Astrocyte (in vitro differentiated cells and primary cell): ENCODE results near the gene C20orf96. TPM values are rescaled to one million over a fixed set of nuclear protein-coding genes. Genes with fewer than 3 reads are reported as not detected.

Experiments
- DNase-seq: peaks from one replicate; pipeline ENCODE4 v3.0.0-alpha.2; 2010; ENCODE audit warnings: low read depth
- FAIRE-seq: peaks from 2 replicates; lab custom pipeline; 2011; peaks lifted over from hg19 to GRCh38; lab: Jason Lieb, UNC
- H2AFZ ChIP-seq: 2 replicates; pipeline ENCODE4 v1.6.0; 2012; ENCODE audit warnings: low read depth, low read length, inconsistent platforms
- H3K27ac ChIP-seq: 2 replicates; pipeline ENCODE4 v1.5.1; 2011; ENCODE audit warnings: low read depth, low read length, inconsistent platforms
- H3K27me3 ChIP-seq: 2 replicates; pipeline ENCODE4 v1.6.0; 2011; ENCODE audit warnings: low read length, inconsistent platforms; ENCODE audit not compliant: insufficient read depth
- H3K36me3 ChIP-seq: 2 replicates; pipeline ENCODE4 v1.5.1; 2011; ENCODE audit warnings: low read length, inconsistent platforms; ENCODE audit not compliant: insufficient read depth
- H3K4me1 ChIP-seq: 2 replicates; pipeline ENCODE4 v1.5.1; 2011; ENCODE audit warnings: low read length, inconsistent platforms; ENCODE audit not compliant: insufficient read depth
- H3K4me2 ChIP-seq: 2 replicates; pipeline ENCODE4 v1.6.0; 2012; ENCODE audit warnings: low read length, inconsistent platforms
- H3K4me3 ChIP-seq: 2 replicates; pipeline ENCODE4 v1.5.1; 2011; ENCODE audit warnings: low read depth, mild to moderate bottlenecking, low read length, inconsistent platforms; ENCODE audit not compliant: insufficient read depth
- H3K79me2 ChIP-seq: 2 replicates; pipeline ENCODE4 v1.6.0; 2012; ENCODE audit warnings: mild to moderate bottlenecking, low read length, inconsistent platforms; ENCODE audit not compliant: insufficient read depth
- H3K9ac ChIP-seq: 2 replicates; pipeline ENCODE4 v1.6.0; 2012; ENCODE audit warnings: mild to moderate bottlenecking, low read length, inconsistent platforms
- H3K9me3 ChIP-seq: 2 replicates; pipeline ENCODE4 v1.5.1; 2012; ENCODE audit warnings: low read depth, mild to moderate bottlenecking, low read length, inconsistent platforms; ENCODE audit not compliant: insufficient read depth
- H4K20me1 ChIP-seq: 2 replicates; pipeline ENCODE4 v1.6.0; 2012; ENCODE audit warnings: low read length, inconsistent platforms; ENCODE audit not compliant: insufficient read depth
- H3K27ac Mint-ChIP-seq: one replicate; pipeline ENCODE4 v1.8.0; 2021; ENCODE audit warnings: mild to moderate bottlenecking, mixed read lengths; ENCODE audit not compliant: unreplicated experiment
- H3K27me3 Mint-ChIP-seq: one replicate; pipeline ENCODE4 v1.8.0; 2021; ENCODE audit warnings: low read depth, mixed read lengths; ENCODE audit not compliant: unreplicated experiment
- H3K36me3 Mint-ChIP-seq: one replicate; pipeline ENCODE4 v1.8.0; 2021; ENCODE audit warnings: low read depth, mixed read lengths; ENCODE audit not compliant: unreplicated experiment
- H3K4me1 Mint-ChIP-seq: one replicate; pipeline ENCODE4 v1.8.0; 2021; ENCODE audit warnings: low read depth, mixed read lengths; ENCODE audit not compliant: unreplicated experiment
- H3K4me3 Mint-ChIP-seq: one replicate; pipeline ENCODE4 v1.8.0; 2021; ENCODE audit warnings: mild to moderate bottlenecking, moderate library complexity, mixed read lengths; ENCODE audit not compliant: unreplicated experiment
- H3K9me3 Mint-ChIP-seq: one replicate; pipeline ENCODE4 v1.8.0; 2021; ENCODE audit warnings: mild to moderate bottlenecking, mixed read lengths; ENCODE audit not compliant: unreplicated experiment
- EZH2 ChIP-seq: IDR thresholded peaks from 2 replicates; pipeline ENCODE4 v1.6.1; 2012; ENCODE audit warnings: mild to moderate bottlenecking, low read length, inconsistent platforms; ENCODE audit not compliant: insufficient read depth
- total RNA-seq: library from RNA; stranded (reverse); gene quantifications from 2 replicates; pipeline ENCODE4 v1.2.1, GENCODE V29; 2021
- TF ChIP-seq, protein P1 (sequence below): IDR thresholded peaks from 2 replicates; pipeline ENCODE4 v1.5.1; 2011; ENCODE audit warnings: low read depth, mild to moderate bottlenecking, inconsistent platforms, low read length, moderate library complexity; ENCODE audit not compliant: insufficient read depth

C20orf96 gene
- total RNA-seq, 1 donor from 2014 or later, result 10.7 TPM

- Mint-ChIP-seq H3K36me3 (peaks cover 6% of the 10 kb centered on the region), H3K4me1 (peaks cover 27% of the 10 kb centered on the region), H3K27ac (peak overlapping the region; percentile 41), H3K27me3 (peaks cover under 1% of the 10 kb centered on the region), H3K4me3 (peak overlapping the region; percentile 83), H3K9me3 (no peaks in the 10 kb centered on the region)
- no peak overlapping the region for H2AFZ ChIP-seq
- H3K9me3 ChIP-seq, result no peaks in the 10 kb centered on the region
- no peaks in the 10 kb centered on the region for H3K36me3 ChIP-seq
- H3K4me3 ChIP-seq, result peak overlapping the region; percentile 72
- H3K27ac ChIP-seq, result peak overlapping the region; percentile 48
- no peak for FAIRE-seq
- TF ChIP-seq, protein P1, sequence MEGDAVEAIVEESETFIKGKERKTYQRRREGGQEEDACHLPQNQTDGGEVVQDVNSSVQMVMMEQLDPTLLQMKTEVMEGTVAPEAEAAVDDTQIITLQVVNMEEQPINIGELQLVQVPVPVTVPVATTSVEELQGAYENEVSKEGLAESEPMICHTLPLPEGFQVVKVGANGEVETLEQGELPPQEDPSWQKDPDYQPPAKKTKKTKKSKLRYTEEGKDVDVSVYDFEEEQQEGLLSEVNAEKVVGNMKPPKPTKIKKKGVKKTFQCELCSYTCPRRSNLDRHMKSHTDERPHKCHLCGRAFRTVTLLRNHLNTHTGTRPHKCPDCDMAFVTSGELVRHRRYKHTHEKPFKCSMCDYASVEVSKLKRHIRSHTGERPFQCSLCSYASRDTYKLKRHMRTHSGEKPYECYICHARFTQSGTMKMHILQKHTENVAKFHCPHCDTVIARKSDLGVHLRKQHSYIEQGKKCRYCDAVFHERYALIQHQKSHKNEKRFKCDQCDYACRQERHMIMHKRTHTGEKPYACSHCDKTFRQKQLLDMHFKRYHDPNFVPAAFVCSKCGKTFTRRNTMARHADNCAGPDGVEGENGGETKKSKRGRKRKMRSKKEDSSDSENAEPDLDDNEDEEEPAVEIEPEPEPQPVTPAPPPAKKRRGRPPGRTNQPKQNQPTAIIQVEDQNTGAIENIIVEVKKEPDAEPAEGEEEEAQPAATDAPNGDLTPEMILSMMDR, result no peak
- TF ChIP-seq EZH2, result no peak
- H4K20me1 ChIP-seq, result peaks cover 44% of the 10 kb centered on the region
- H3K79me2 ChIP-seq, result peaks cover 25% of the 10 kb centered on the region
- no peaks in the 10 kb centered on the region for H3K27me3 ChIP-seq
- peak; percentile 84 for DNase-seq
- peak overlapping the region; percentile 86 for H3K9ac ChIP-seq
- H3K4me2 ChIP-seq, result peak overlapping the region; percentile 99
- peaks cover 45% of the 10 kb centered on the region for H3K4me1 ChIP-seq
Observed at GRCh38 chr20:327186-328026, 36.9 kb upstream of the C20orf96 start.

DNA sequence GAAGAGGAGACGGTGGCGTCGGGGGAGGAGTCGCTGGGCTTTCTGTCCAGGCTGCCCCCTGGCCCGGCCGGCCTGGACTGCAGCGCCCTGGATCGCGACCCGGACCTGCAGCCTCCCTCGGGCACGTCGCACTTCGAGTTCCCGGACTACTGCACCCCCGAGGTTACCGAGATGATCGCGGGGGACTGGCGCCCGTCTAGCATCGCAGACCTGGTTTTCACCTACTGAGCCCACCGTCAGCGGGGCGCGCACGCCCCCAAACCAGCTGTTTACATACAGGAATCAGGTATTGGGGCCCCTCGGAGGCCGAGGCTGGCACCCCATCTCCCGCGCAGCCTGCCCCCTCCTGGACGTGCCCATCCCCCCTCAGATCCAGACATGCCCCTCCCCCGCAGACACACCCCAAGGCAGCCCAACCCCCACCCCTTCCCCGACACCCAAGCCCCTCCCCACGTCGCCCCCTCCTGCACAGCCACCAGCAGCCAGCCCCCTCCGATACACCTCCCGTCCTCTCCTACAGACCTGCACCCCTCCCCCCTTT lies 36.2 kb upstream of the C20orf96 start:
- H3K9me3 ChIP-seq, result no peaks in the 10 kb centered on the region
- H3K79me2 ChIP-seq, result peaks cover 25% of the 10 kb centered on the region
- TF ChIP-seq, protein P1, result no peak
- no peak for TF ChIP-seq EZH2
- H3K27ac Mint-ChIP-seq, result no peak overlapping the region
- FAIRE-seq (no peak), DNase-seq (no peak)
- H3K4me1 ChIP-seq, result peaks cover 45% of the 10 kb centered on the region
- H3K36me3 Mint-ChIP-seq, result peaks cover 6% of the 10 kb centered on the region
- H3K4me2 ChIP-seq, result peak overlapping the region; percentile 99
- H3K9me3 Mint-ChIP-seq, result no peaks in the 10 kb centered on the region
- peaks cover 3% of the 10 kb centered on the region for H3K27me3 Mint-ChIP-seq
- H4K20me1 ChIP-seq, result peaks cover 40% of the 10 kb centered on the region
- H3K4me3 ChIP-seq, result peak overlapping the region; percentile 76
- H3K27me3 ChIP-seq, result no peaks in the 10 kb centered on the region
- peak overlapping the region; percentile 78 for H2AFZ ChIP-seq
- peak overlapping the region; percentile 71 for H3K27ac ChIP-seq
- peaks cover 27% of the 10 kb centered on the region for H3K4me1 Mint-ChIP-seq
- no peaks in the 10 kb centered on the region for H3K36me3 ChIP-seq
- peak overlapping the region; percentile 83 for H3K4me3 Mint-ChIP-seq
- H3K9ac ChIP-seq, result peak overlapping the region; percentile 75
